ENCODE results near the gene MIPOL1. TPM values are rescaled to one million over a fixed set of nuclear protein-coding genes. Genes with fewer than 3 reads are reported as not detected.
"Not testable (repeated sequence)": the region's sequence is repeated elsewhere in the genome, so short reads cannot be mapped to it uniquely, and the experiment has no call there.

Gene MIPOL1
- total RNA-seq, 1 donor, result 14.7 TPM

DNA sequence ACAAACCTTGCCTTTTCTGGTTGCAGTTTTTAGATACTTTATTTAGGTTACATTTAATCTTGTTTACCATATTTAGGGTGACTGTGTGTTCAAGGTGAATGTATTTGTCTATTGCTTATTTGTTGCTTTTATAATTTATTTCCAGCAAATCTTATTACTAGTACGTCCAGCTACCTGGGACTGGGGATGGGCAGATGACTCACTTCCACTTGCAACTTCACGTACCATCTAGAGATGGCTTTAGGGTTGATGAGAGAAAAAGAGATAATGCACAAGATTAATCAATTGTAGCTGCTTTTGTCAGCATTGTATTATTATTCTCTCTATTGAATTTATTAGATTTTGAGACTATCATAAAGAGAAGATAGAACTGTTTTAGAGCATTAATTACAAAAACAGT lies 5.1 kb downstream of the MIPOL1 start:
- TF ChIP-seq, protein P1, sequence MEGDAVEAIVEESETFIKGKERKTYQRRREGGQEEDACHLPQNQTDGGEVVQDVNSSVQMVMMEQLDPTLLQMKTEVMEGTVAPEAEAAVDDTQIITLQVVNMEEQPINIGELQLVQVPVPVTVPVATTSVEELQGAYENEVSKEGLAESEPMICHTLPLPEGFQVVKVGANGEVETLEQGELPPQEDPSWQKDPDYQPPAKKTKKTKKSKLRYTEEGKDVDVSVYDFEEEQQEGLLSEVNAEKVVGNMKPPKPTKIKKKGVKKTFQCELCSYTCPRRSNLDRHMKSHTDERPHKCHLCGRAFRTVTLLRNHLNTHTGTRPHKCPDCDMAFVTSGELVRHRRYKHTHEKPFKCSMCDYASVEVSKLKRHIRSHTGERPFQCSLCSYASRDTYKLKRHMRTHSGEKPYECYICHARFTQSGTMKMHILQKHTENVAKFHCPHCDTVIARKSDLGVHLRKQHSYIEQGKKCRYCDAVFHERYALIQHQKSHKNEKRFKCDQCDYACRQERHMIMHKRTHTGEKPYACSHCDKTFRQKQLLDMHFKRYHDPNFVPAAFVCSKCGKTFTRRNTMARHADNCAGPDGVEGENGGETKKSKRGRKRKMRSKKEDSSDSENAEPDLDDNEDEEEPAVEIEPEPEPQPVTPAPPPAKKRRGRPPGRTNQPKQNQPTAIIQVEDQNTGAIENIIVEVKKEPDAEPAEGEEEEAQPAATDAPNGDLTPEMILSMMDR (IDR thresholded peaks at IDR 0.05; ENCODE audit: insufficient read depth, low read depth, low read length), result no peak
- DNase-seq (ENCODE audit: low read depth), result no peak

DNA sequence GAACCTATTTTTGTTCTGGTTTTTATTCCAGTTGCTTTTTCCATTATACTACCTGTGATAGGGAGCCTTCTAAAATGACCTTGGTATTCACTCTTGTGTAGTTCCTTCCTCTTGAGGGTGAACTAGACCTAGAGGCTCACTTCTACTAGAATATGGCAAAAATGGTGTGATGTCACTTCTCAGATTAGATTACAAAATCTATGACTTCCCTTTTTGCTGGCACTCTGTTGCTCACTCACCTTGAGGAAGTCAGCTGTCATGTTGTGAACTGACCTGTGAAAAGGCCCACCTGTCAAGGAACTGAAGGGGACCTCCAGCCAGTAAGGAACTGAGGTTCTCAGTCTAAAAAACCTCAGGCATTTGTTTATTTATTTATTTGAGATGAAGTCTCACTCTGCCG lies 5.7 kb downstream of the MIPOL1 start:
- TF ChIP-seq, protein P1 (IDR thresholded peaks at IDR 0.05; ENCODE audit: insufficient read depth, low read depth, low read length), result no peak
- no peak for DNase-seq (ENCODE audit: low read depth)
- H3K4me3 ChIP-seq (ENCODE audit: low read depth, low read length), result no peak overlapping the region

More for the DNA sequence above, 5.1 kb downstream of the MIPOL1 start:
- no peak overlapping the region for H3K4me3 ChIP-seq (ENCODE audit: low read depth, low read length)

DNA sequence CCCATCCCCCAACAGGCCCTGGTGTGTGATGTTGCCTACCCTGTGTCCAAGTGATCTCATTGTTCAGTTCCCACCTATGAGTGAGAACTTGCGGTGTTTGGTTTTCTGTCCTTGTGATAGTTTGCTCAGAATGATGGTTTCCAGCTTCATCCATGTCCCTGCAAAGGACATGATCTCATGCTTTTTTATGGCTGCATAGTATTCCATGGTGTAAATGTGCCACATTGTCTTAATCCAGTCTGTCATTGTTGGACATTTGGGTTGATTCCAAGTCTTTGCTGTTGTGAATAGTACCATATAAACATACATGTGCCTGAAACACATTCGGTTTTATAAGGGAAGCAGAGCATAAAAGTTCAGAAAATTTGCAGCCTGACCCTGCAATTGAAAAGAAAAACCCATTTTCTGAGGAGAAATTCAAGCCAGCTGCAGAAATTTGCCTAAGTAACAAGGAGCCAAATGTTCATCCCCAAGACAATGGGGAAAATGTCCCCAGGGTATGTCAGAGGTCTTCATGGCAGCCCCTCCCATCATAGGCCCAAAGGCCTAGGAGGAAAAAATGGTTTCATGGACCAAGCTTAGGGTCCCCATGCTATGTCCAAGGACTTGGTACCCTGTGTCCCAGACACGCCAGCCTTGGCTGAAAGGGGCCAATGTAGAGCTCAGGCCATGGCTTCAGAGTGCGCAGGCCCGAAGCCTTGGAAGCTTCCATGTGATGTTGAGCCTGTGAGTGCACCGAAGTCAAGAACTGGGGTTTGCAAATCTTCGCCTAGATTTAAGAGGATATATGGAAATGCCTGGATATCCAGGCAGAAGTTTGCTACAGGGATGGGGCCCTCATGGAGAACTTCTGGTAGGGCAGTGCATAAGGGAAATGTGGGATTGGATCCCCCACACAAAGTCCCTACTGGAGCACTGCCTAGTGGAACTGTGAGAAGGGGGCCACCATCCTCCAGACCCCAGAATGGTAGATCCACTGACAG lies 8.2 kb downstream of the MIPOL1 start:
- not testable (repeated sequence) for DNase-seq (ENCODE audit: low read depth); H3K4me3 ChIP-seq (ENCODE audit: low read depth, low read length)

DNA sequence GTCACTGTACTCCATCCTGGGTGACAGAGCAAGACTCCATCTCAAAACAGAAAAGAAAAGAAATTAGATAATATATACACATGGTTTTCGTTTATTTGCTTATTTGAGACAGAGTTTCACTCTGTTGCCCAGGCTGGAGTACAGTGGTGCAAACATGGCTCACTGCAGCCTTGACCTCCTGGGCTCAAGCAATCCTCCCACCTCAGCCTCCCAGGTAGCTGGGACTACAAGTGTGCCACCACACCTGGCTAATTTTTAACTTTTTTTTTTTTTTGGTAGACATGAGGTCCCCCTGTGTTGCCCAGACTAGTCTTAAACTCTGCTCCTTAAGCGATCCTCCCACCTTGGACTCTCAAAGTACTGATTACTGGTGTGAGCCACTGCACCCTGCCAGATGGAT lies 11.9 kb downstream of the MIPOL1 start:
- H3K4me3 ChIP-seq (ENCODE audit: low read depth, low read length); DNase-seq (ENCODE audit: low read depth): not testable (repeated sequence)

DNA sequence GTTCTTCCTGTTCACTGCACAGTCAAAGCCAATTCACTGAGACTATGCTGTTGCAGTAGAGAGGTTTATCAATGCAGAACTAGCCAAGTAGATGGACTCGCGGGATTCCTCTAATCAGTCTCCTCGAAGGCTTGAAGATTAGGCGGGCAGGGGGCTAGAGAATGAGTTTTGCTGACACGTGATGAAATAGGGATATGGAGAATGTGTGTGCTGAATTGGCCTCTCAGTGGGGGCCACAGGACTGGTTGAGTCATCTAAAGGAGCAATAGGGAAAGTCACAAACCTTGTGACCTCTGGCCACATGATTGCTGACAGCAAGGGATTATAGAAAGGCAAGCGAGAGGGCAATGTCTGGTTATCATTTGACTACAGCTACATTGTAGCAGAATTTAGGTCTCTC lies 12.7 kb downstream of the MIPOL1 start:
- TF ChIP-seq, protein P1 (IDR thresholded peaks at IDR 0.05; ENCODE audit: insufficient read depth, low read depth, low read length), result no peak
- DNase-seq (ENCODE audit: low read depth), result no peak

DNA sequence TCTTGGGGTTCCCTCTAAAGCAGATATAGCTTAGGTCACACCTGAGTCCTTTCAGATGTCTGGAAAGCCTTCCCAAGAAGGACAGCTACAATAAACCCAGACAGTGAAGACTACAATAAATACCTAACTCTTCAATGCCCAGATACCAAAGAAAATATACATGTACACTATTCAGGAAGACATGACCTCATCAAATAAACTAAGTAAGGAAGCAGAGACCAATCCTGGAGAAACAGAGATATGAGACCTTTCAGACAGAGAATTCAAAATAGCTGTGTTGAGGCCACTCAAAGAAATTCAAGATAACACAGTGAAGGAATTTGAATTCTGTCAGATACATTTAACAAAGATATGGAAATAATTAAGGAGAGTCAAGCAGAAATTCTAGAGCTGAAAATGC lies 15.3 kb downstream of the MIPOL1 start:
- DNase-seq (ENCODE audit: low read depth), result no peak
- TF ChIP-seq, protein P1 (IDR thresholded peaks at IDR 0.05; ENCODE audit: insufficient read depth, low read depth, low read length), result no peak
- H3K4me3 ChIP-seq (ENCODE audit: low read depth, low read length), result no peak overlapping the region

More for the DNA sequence above, 12.7 kb downstream of the MIPOL1 start:
- no peak overlapping the region for H3K4me3 ChIP-seq (ENCODE audit: low read depth, low read length)

DNA sequence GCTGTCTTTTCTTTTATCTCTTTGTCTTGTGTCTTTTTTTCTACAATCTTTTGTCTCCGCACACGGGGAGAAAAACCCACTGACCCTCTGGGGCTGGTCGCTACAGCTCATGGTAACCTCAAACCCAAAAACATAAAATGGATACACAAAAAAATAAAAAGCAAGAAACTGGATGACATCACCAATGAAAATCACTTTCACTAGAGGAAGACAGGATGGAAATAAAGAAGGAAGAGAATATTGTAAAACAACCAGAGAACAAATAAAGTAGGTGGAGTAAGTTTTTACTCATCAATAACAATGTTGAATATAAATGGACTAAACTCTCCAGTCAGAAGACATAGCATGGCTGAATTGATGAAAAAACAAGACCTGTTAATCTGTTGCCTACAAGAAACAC lies 17.6 kb downstream of the MIPOL1 start:
- no peak overlapping the region for H3K4me3 ChIP-seq (ENCODE audit: low read depth, low read length)
- TF ChIP-seq, protein P1 (IDR thresholded peaks at IDR 0.05; ENCODE audit: insufficient read depth, low read depth, low read length), result no peak
- no peak for DNase-seq (ENCODE audit: low read depth)

DNA sequence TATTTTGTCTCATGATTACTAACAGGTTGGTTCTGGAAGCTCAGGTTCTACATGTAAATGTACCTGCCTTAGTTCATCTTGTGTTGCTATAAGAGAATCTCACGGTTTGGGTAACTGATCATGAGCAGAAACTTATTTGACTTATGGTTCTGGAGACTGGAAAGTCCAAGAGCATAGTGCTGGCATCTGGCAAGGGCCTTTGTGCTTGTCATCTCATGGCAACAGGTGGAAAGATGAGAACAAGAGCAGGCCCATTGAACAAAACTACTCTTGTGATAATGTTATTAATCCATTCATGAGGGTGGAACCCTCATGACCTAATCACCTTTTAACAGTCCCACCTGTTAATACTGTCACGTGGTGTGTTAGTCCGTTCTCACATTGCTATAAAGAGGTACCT lies 23.3 kb downstream of the MIPOL1 start:
- TF ChIP-seq, protein P1 (IDR thresholded peaks at IDR 0.05; ENCODE audit: insufficient read depth, low read depth, low read length), result no peak
- no peak for DNase-seq (ENCODE audit: low read depth)
- H3K4me3 ChIP-seq (ENCODE audit: low read depth, low read length), result no peak overlapping the region

All from fibroblast of villous mesenchyme (primary cell).